Stromal cell of bone marrow (primary cell): ENCODE measurements around the gene TPSB2.
"Not testable (repeated sequence)": the region's sequence is repeated elsewhere in the genome, so short reads cannot be mapped to it uniquely, and the experiment has no call there.

Source experiments
- DNase-seq: peaks from one replicate; pipeline ENCODE4 v3.0.0-alpha.2; 2012; ENCODE audit warnings: low read depth

TPSB2 gene

GRCh38 chr16:1230084-1230470 lies at the start of gene TPSB2:
TSS of gene TPSB2 (minus strand) at chr16:1230184. CDS start at chr16:1229951, 233 bp downstream.
- not testable (repeated sequence) for DNase-seq

GRCh38 chr16:1279081-1279944 lies 49.3 kb upstream of the TPSB2 start:
- no peak for DNase-seq

- DNase-seq = no peak
Measured at GRCh38 chr16:1278477-1278876, 48.5 kb upstream of the TPSB2 start.

- no peak for DNase-seq
Measured at GRCh38 chr16:1277617-1278282, 47.8 kb upstream of the TPSB2 start.

GRCh38 chr16:1277151-1277598 lies 47.2 kb upstream of the TPSB2 start:
- DNase-seq = no peak

- no peak for DNase-seq
Measured at GRCh38 chr16:1276580-1276878, 46.5 kb upstream of the TPSB2 start.

- no peak for DNase-seq
Measured at GRCh38 chr16:1275791-1276579, 46.0 kb upstream of the TPSB2 start.

- no peak for DNase-seq
Measured at GRCh38 chr16:1274767-1275166, 44.8 kb upstream of the TPSB2 start.

GRCh38 chr16:1273816-1274215 lies 43.8 kb upstream of the TPSB2 start:
- no peak for DNase-seq

- no peak for DNase-seq
Measured at GRCh38 chr16:1272453-1273198, 42.6 kb upstream of the TPSB2 start.

GRCh38 chr16:1271724-1272413 lies 41.9 kb upstream of the TPSB2 start:
- DNase-seq = not testable (repeated sequence)

- no peak for DNase-seq
Measured at GRCh38 chr16:1271380-1271723, 41.4 kb upstream of the TPSB2 start.

GRCh38 chr16:1269418-1269817 lies 39.4 kb upstream of the TPSB2 start:
- not testable (repeated sequence) for DNase-seq

GRCh38 chr16:1265826-1266225 lies 35.8 kb upstream of the TPSB2 start:
- DNase-seq = no peak

GRCh38 chr16:1265090-1265630 lies 35.2 kb upstream of the TPSB2 start:
- DNase-seq = no peak

GRCh38 chr16:1264345-1265089 lies 34.5 kb upstream of the TPSB2 start:
- DNase-seq = no peak

GRCh38 chr16:1263591-1264344 lies 33.8 kb upstream of the TPSB2 start:
- DNase-seq = no peak

- DNase-seq = no peak
Measured at GRCh38 chr16:1262846-1263221, 32.9 kb upstream of the TPSB2 start.

- no peak for DNase-seq
Measured at GRCh38 chr16:1262210-1262845, 32.3 kb upstream of the TPSB2 start.
